HL-60 (cell line): Measurements from ENCODE around the gene LPIN1.

Experiments
- DNase-seq, 2 experiments: peaks; one replicate each; pipeline ENCODE4 v3.0.0-alpha.2; 2010 to 2020; ENCODE audit warnings: low read depth in 1 of 2, low spot score in 1 of 2
- H3K27ac ChIP-seq: fragments of 250-450 bp; sonication (Bioruptor Pico); replicated peaks from 2 replicates; pipeline ENCODE4 v1.5.1; 2020; ENCODE audit warnings: mild to moderate bottlenecking, moderate library complexity
- H3K27me3 ChIP-seq: fragments of 250-450 bp; sonication (Bioruptor Pico); 2 replicates; pipeline ENCODE4 v1.5.1; 2021; ENCODE audit warnings: mild to moderate bottlenecking, moderate library complexity; ENCODE audit not compliant: insufficient read depth, poor library complexity, severe bottlenecking
- H3K4me3 ChIP-seq: replicated peaks from 2 replicates; pipeline ENCODE4 v1.5.1; 2011; ENCODE audit warnings: mild to moderate bottlenecking, control low read depth, low read length; ENCODE audit not compliant: insufficient read depth
- CTCF ChIP-seq: IDR thresholded peaks from one replicate; pipeline ENCODE4 v1.5.1; 2011; ENCODE audit warnings: low read length, control low read depth, inconsistent platforms; ENCODE audit not compliant: insufficient read depth
- GABPA ChIP-seq: IDR thresholded peaks from 2 replicates; pipeline ENCODE4 v1.6.1; 2012; ENCODE audit warnings: low read depth
- POLR2AphosphoS5 ChIP-seq: IDR thresholded peaks from 2 replicates; pipeline ENCODE4 v1.6.1; 2012; ENCODE audit warnings: low read depth
- REST ChIP-seq: IDR thresholded peaks from 2 replicates; pipeline ENCODE4 v1.6.1; 2012; ENCODE audit warnings: low read depth; ENCODE audit not compliant: insufficient replicate concordance
- SPI1 ChIP-seq: IDR thresholded peaks from 2 replicates; pipeline ENCODE4 v1.6.1; 2012; ENCODE audit warnings: low read depth, mild to moderate bottlenecking, borderline replicate concordance

Gene LPIN1

GRCh38 chr2:11762799-11763461 is 16.5 kb downstream of the LPIN1 start:
- Histone ChIP-seq H3K27me3 (no peaks in the 10 kb centered on the region), H3K4me3 (no peak overlapping the region), H3K27ac (no peak overlapping the region)
- TF ChIP-seq SPI1 = no peak
- TF ChIP-seq REST = no peak
- no peak for TF ChIP-seq CTCF
- no peak for DNase-seq

- no peak for TF ChIP-seq SPI1
- TF ChIP-seq CTCF = no peak
- TF ChIP-seq GABPA = no peak
- TF ChIP-seq POLR2AphosphoS5 = no peak
- no peak for TF ChIP-seq REST
- Histone ChIP-seq H3K27me3 (no peaks in the 10 kb centered on the region), H3K4me3 (no peak overlapping the region), H3K27ac (no peak overlapping the region)
- no peak for DNase-seq
Measured at GRCh38 chr2:11764359-11764758, 17.9 kb downstream of the LPIN1 start.

- TF ChIP-seq SPI1 = no peak
- no peak for TF ChIP-seq REST
- TF ChIP-seq POLR2AphosphoS5 = no peak
- TF ChIP-seq CTCF = no peak
- no peak for TF ChIP-seq GABPA
- Histone ChIP-seq H3K4me3 (no peak overlapping the region), H3K27me3 (no peaks in the 10 kb centered on the region), H3K27ac (no peak overlapping the region)
- no peak for DNase-seq
Measured at GRCh38 chr2:11764920-11765319, 18.5 kb downstream of the LPIN1 start.
